PFSK-1 (cell line): Measurements from ENCODE around the gene TMUB1.
A peak's percentile ranks its signal among the peaks of the same experiment; 100 is the strongest.

ENCODE experiments used
- FOXP2 ChIP-seq: optimal IDR thresholded peaks from 2 replicates; pipeline ENCODE3; 2011; ENCODE audit warnings: borderline replicate concordance, control low read depth, inconsistent platforms; ENCODE audit not compliant: insufficient read depth; ENCODE audit errors: extremely low read length, extremely low read depth
- POLR2AphosphoS5 ChIP-seq: IDR thresholded peaks from 2 replicates; pipeline ENCODE4 v1.6.1; 2012; ENCODE audit warnings: low read depth, mild to moderate bottlenecking, control low read depth, low read length, moderate library complexity
- SIN3A ChIP-seq: IDR thresholded peaks from 2 replicates; pipeline ENCODE4 v1.6.1; 2012; ENCODE audit warnings: mild to moderate bottlenecking, low read length, moderate library complexity, borderline replicate concordance; ENCODE audit not compliant: insufficient read depth
- TAF1 ChIP-seq: IDR thresholded peaks from 2 replicates; pipeline ENCODE4 v1.6.1; 2012; ENCODE audit warnings: low read length, control low read depth, borderline replicate concordance; ENCODE audit not compliant: insufficient read depth
- TF ChIP-seq, protein P1 (sequence below), 2 experiments: IDR thresholded peaks; 2 replicates each; pipeline versions ENCODE4 v1.6.1 to v1.8.0; 2011 to 2012; ENCODE audit warnings: low read depth in 2 of 2, low read length in 2 of 2, control low read depth in 1 of 2, inconsistent platforms in 1 of 2, mild to moderate bottlenecking in 1 of 2, moderate library complexity in 1 of 2; ENCODE audit not compliant: insufficient read depth in 1 of 2

Gene TMUB1

DNA sequence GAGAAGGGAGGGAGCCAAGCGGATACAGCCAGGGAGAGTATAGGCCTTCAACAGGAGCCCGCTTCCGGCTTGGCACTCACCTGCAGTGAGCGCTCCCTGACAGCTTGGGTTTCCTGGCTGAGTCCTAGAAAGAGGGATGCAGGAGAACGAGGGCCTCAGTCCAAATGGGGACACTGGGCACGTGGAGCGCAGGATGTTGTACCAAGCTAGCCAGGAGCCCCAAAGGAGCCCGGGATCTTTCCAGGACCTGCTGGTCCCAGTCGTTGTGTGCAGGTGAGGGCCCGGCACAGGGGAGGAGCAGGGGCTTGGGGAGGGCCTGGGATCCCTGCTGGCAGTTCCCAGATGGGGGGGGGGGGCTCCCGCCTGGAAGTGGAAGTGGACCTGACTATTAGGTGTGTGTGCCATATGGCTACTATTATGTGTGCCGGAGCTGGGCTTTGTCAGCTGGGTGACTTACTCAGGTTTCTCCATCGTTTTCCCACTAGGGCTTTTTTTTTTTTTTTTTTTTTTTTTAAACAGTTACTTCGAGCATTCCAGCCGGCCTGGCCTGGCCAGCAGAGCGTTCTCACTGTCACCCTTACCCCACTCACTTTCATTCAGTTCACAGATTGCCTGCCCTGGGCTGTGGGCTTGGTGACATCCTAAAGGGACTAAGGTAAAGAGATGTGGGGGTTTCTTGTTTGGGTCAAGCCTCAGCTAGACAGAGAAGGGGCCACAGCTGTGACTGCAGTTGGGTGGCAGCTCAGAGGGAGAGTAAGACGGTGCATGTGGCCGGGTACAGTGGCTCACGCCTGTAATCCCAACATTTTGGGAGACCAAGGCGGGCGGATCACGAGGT lies 6.8 kb upstream of the TMUB1 start:
- TF ChIP-seq FOXP2 (no peak), POLR2AphosphoS5 (no peak), SIN3A (no peak), TAF1 (no peak)
- TF ChIP-seq, protein P1, sequence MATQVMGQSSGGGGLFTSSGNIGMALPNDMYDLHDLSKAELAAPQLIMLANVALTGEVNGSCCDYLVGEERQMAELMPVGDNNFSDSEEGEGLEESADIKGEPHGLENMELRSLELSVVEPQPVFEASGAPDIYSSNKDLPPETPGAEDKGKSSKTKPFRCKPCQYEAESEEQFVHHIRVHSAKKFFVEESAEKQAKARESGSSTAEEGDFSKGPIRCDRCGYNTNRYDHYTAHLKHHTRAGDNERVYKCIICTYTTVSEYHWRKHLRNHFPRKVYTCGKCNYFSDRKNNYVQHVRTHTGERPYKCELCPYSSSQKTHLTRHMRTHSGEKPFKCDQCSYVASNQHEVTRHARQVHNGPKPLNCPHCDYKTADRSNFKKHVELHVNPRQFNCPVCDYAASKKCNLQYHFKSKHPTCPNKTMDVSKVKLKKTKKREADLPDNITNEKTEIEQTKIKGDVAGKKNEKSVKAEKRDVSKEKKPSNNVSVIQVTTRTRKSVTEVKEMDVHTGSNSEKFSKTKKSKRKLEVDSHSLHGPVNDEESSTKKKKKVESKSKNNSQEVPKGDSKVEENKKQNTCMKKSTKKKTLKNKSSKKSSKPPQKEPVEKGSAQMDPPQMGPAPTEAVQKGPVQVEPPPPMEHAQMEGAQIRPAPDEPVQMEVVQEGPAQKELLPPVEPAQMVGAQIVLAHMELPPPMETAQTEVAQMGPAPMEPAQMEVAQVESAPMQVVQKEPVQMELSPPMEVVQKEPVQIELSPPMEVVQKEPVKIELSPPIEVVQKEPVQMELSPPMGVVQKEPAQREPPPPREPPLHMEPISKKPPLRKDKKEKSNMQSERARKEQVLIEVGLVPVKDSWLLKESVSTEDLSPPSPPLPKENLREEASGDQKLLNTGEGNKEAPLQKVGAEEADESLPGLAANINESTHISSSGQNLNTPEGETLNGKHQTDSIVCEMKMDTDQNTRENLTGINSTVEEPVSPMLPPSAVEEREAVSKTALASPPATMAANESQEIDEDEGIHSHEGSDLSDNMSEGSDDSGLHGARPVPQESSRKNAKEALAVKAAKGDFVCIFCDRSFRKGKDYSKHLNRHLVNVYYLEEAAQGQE (IDR thresholded peaks at IDR 0.05; ENCODE audit: insufficient read depth in 1 of 2, low read depth in 2 of 2, low read length in 2 of 2) = no peak

DNA sequence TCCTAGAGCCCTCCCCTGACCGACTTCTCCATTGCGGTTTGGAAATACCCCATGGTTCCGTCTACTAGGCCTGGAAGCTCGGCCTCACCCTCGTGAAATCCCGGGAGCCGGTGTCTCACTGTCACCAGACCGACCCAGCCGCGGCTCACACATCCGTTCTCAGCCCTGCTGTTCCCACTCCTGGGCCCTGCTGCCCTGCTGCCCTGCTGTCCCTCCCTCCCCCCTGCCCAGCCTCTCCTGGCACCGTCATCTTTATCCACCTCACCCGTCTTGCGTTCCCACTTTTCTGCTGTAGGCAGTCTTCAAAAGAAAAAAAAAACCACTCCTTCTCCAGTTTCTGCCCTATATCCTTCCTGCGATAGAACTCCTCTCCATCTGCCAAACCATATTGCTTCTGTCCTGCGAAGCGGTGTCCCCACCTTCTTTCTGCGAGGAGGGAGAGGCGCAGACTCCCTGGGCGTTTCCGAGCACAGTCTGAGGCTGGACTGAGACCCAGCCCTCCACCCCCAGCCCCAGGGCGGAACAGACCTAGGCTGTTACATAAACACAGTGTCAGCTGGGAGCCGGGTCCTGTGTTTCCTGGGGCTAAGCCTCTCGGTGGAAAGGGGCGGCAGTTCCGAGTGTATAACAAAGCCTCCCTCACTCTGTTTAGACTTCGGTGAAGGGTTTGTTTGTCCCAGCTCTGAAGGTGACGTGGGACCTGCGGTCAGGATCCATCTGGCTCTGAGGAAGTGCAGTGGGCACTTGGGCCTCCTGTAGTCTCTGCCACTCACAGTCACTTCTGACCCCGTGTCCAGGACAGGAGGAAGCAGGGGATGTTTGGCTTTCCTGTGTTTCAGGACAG lies 5.8 kb upstream of the TMUB1 start:
- no peak; the same call in 1 of the 2 replicates for TF ChIP-seq SIN3A
- TF ChIP-seq, protein P1 (IDR thresholded peaks at IDR 0.05; ENCODE audit: insufficient read depth in 1 of 2, low read depth in 2 of 2, low read length in 2 of 2) = no peak
- no peak for TF ChIP-seq FOXP2
- TF ChIP-seq POLR2AphosphoS5 = no peak
- no peak for TF ChIP-seq TAF1

DNA sequence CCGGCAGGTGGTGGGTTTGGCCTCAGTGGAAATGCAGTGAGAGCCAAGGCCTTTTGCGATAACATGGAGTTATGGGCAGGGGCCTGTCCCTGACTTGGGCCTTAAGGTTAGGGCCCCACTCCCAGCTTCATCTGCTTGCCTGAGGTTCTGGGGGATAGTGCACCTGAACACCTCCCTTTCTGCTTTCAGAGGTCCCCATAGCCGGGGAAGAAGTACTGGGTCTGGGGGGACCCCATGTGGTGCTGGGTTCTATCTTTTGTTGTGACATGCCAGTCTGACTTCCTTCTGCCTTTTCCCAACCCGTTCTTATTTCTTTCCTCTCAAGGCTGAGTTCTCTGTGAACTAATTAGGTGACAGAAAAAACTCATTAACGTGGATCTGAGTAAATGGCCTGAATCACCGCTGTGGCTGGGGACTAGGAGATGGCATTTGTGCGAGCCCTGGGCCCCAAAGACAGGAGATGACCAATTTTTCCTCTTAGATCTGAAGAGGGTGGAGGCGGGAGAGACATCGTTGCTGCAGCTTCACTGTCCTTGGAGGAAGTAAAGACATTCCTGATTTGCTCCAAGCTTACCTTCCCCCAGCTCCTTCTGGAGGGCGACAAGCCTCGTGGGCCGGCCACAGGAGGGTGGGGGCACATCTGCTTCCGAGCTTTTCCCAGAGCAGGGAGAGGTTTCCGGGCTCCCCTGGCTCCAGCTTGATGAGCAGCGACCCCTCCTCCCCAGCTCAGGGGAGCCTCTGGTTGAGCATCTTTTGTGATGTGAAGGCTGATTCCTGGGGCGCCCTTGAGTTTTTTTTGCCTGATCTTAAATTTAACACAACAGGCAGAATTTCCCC lies 4.9 kb upstream of the TMUB1 start:
- no peak for TF ChIP-seq SIN3A

DNA sequence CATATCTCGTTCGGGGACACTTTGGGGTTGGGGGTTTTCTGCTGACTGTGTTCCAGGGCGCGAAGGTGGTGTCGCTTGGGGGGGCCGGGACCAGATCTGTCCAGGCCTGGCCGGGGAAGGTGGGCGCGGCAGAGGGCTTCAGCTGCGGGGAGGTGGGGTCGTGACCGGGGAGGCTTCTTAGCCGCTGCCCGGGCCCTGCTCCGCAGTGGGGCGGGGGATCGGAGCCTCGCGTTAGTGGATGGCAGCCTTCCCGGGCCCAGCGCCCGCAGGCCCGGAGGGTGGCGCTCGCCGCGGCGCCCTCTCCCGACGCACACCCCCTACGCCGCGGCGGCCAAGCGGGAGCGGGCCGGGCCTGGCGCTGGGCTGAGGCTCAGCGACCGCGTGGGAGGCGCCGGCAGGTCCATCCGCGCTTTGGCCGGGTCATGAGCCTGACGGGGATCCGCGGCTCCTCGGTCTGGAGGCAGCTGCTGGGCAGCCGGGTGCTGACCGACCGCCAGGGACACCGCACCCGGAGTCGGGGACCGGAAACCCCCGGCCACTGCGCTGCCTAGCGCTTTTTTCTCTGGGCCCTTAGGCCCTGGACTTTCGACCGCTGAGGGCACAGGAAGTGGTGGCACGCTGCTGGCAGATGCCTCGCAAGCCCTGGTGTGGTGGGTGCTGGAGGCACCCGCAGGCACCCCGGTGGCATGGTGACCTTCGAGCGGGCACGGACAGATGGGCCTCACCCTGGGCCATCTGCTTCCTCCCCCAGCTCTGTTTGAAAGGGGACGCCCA lies 4.1 kb upstream of the TMUB1 start:
- 0 out of 2 replicates have a peak, but pooled peaks have one; percentile 49 for TF ChIP-seq TAF1
- no peak for TF ChIP-seq FOXP2
- TF ChIP-seq SIN3A = no peak
- TF ChIP-seq, protein P1 (IDR thresholded peaks at IDR 0.05; ENCODE audit: insufficient read depth in 1 of 2, low read depth in 2 of 2, low read length in 2 of 2) = no peak
- TF ChIP-seq POLR2AphosphoS5 = no peak

DNA sequence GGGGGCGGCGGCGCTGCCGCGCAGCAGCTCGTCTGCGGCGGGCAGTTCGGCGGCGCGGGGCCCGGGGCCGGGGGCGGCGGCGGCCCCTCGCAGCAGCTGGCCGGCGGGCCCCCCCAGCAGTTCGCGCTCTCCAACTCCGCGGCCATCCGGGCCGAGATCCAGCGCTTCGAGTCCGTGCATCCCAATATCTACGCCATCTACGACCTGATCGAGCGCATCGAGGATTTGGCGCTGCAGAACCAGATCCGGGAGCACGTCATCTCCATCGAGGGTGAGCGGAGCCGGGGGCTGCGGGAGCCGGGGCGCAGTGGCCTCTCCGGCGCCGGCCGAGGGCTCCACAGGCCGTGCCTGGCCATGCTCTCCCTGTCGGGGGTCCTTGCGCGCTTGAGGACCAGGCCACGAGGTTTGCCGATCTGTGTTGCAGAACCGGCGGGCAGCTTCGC lies 3.5 kb upstream of the TMUB1 start:
- TF ChIP-seq TAF1 = no peak
- no peak for TF ChIP-seq SIN3A
- TF ChIP-seq FOXP2 = no peak
- TF ChIP-seq, protein P1 (IDR thresholded peaks at IDR 0.05; ENCODE audit: insufficient read depth in 1 of 2, low read depth in 2 of 2, low read length in 2 of 2) = no peak
- TF ChIP-seq POLR2AphosphoS5 = no peak
